Mesothelial cell of epicardium (in vitro differentiated cells): ENCODE data around the gene GCH1. TPM values are rescaled to one million over a fixed set of nuclear protein-coding genes. Genes with fewer than 3 reads are reported as not detected.

Source experiments
- DNase-seq, 2 experiments: peaks; one replicate each; pipeline ENCODE4 v3.0.0; 2021; ENCODE audit warnings: low spot score in 2 of 2; ENCODE audit not compliant: unreplicated experiment in 2 of 2
- H3K27ac Mint-ChIP-seq: 2 replicates; pipeline ENCODE4 v1.8.0; 2021; ENCODE audit warnings: mixed read lengths
- H3K27me3 Mint-ChIP-seq: 2 replicates; pipeline ENCODE4 v1.8.0; 2021; ENCODE audit warnings: low read depth, mixed read lengths
- H3K36me3 Mint-ChIP-seq: 2 replicates; pipeline ENCODE4 v1.8.0; 2021; ENCODE audit warnings: mixed read lengths
- H3K4me1 Mint-ChIP-seq: 2 replicates; pipeline ENCODE4 v1.8.0; 2021; ENCODE audit warnings: mixed read lengths
- H3K4me3 Mint-ChIP-seq: 2 replicates; pipeline ENCODE4 v1.8.0; 2021; ENCODE audit warnings: mild to moderate bottlenecking, moderate library complexity, mixed read lengths
- H3K9me3 Mint-ChIP-seq: 2 replicates; pipeline ENCODE4 v1.8.0; 2021; ENCODE audit warnings: mixed read lengths
- CTCF ChIP-seq: fragments of 200-600 bp; sonication (generic); IDR thresholded peaks from one replicate; pipeline ENCODE4 v1.5.0; 2021; ENCODE audit warnings: antibody characterized with exemption; ENCODE audit not compliant: unreplicated experiment
- total RNA-seq: library from RNA; stranded (reverse); gene quantifications from 3 replicates; pipeline ENCODE4 v1.2.1, GENCODE V29; 2021

The GCH1 gene
- total RNA-seq, 1 donor from 2014 or later: 3.6 TPM

DNA sequence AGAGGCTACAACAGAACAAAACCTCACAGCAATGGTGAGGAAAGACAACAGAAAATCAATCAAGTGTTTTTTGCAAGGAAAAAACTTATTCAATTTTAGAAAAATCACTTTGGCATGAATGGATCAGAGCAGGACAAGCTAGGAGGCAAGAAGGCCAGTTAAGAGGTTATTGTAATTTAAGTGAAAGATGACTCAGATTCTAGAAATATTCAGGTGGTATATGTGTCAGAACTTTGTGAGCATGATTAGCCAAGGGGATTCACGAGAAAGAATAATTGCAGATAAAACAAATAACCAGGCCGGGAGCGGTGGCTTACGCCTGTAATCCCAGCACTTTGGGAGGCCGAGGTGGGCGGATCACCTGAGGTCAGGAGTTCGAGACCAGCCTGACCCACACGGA, 12.7 kb downstream of the GCH1 start:
- Mint-ChIP-seq H3K36me3 (no peaks in the 10 kb centered on the region), H3K27ac (no peak overlapping the region), H3K4me1 (peaks cover 11% of the 10 kb centered on the region), H3K4me3 (no peak overlapping the region), H3K9me3 (no peaks in the 10 kb centered on the region), H3K27me3 (no peaks in the 10 kb centered on the region)
- TF ChIP-seq CTCF: no peak
- no peak for DNase-seq

GRCh38 chr14:54882521-54882920, 20.1 kb downstream of the GCH1 start:
- Mint-ChIP-seq H3K4me1 (peaks cover 21% of the 10 kb centered on the region), H3K27ac (no peak overlapping the region), H3K36me3 (no peaks in the 10 kb centered on the region), H3K27me3 (no peaks in the 10 kb centered on the region), H3K4me3 (no peak overlapping the region), H3K9me3 (peaks cover 5% of the 10 kb centered on the region)
- no peak for DNase-seq
- TF ChIP-seq CTCF: no peak

GRCh38 chr14:54881761-54882401, 20.7 kb downstream of the GCH1 start:
- peak overlapping the region; percentile 91 for H3K27ac Mint-ChIP-seq
- no peak for TF ChIP-seq CTCF
- H3K27me3 Mint-ChIP-seq: no peaks in the 10 kb centered on the region
- DNase-seq: no peak
- H3K36me3 Mint-ChIP-seq: no peaks in the 10 kb centered on the region
- peaks cover 5% of the 10 kb centered on the region for H3K9me3 Mint-ChIP-seq
- H3K4me1 Mint-ChIP-seq: peaks cover 22% of the 10 kb centered on the region
- peak overlapping the region; percentile 51 for H3K4me3 Mint-ChIP-seq

DNA sequence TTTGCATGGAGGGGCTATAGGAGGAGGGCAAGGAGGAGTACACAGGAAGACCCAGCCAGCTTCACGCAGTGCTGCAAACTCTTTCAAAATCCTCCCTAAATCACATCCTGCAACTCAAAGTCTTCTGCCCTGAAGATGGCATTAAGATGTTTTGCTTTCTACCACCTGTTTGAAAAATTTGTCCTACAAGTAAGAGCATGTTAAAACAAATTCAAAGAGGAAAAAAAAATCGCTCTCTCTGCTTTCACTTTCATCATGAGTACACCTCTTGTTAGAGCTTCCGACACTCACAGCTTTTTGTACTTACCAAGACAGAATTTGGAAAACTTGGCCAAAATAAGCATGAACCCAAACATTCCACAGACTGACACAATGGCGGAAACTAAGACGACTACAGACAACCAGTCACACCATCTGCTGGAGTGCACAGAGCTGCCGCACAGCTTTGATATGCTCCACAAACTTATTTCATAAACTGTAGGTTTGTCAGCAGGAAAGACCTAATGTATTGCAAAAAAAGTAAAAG, 21.3 kb downstream of the GCH1 start:
- peaks cover 5% of the 10 kb centered on the region for H3K9me3 Mint-ChIP-seq
- H3K27me3 Mint-ChIP-seq: no peaks in the 10 kb centered on the region
- H3K4me1 Mint-ChIP-seq: peaks cover 21% of the 10 kb centered on the region
- DNase-seq: no peak
- no peak for TF ChIP-seq CTCF
- peak overlapping the region; percentile 51 for H3K4me3 Mint-ChIP-seq
- H3K27ac Mint-ChIP-seq: peak overlapping the region; percentile 91
- no peaks in the 10 kb centered on the region for H3K36me3 Mint-ChIP-seq

- no peak for TF ChIP-seq CTCF
- Mint-ChIP-seq H3K27me3 (no peaks in the 10 kb centered on the region), H3K9me3 (peaks cover 15% of the 10 kb centered on the region), H3K27ac (peak overlapping the region; percentile 86), H3K4me1 (peaks cover 18% of the 10 kb centered on the region), H3K4me3 (no peak overlapping the region), H3K36me3 (peaks cover 8% of the 10 kb centered on the region)
- DNase-seq: no peak
Measured at GRCh38 chr14:54877703-54878021, 25.0 kb downstream of the GCH1 start.
